GM12878 (cell line): ENCODE measurements around the gene MMP24. TPM values are rescaled to one million over a fixed set of nuclear protein-coding genes. Genes with fewer than 3 reads are reported as not detected.

ENCODE experiments used
- ATAC-seq: fragments of 200-7000 bp; cut with Tn5 transposase; 3 replicates; pipeline ENCODE4 v1.9.1; 2020; ENCODE audit warnings: mild to moderate bottlenecking, moderate library complexity
- BruUV-seq: library from RNA; stranded (reverse); fragments of 400-500 nt; replicated peaks from 2 replicates; lab custom pipeline; 2021; lab: Mats Ljungman, UMichigan
- CTCF ChIA-PET: fragments of 300-600 bp; sonication (Branson Sonifier 250); formaldehyde crosslinking; extraction: SDS; loops from one replicate; lab custom pipeline; 2021; ENCODE audit warnings: inconsistent platforms; lab: Yijun Ruan, JAX
- POLR2A ChIA-PET: fragments of 350-600 bp; formaldehyde crosslinking; extraction: SDS; loops from one replicate; lab custom pipeline; 2021; ENCODE audit warnings: inconsistent platforms; lab: Charles Lee
- RAD21 ChIA-PET: fragments of 300-600 bp; sonication (Branson Sonifier 250); formaldehyde crosslinking; loops from one replicate; lab custom pipeline; 2023; ENCODE audit warnings: antibody characterized with exemption; ENCODE audit not compliant: unreplicated experiment; lab: Charles Lee
- SMC1A ChIA-PET: fragments of 300-600 bp; sonication (Branson Sonifier 250); formaldehyde crosslinking; loops from one replicate; lab custom pipeline; 2023; ENCODE audit not compliant: unreplicated experiment, uncharacterized antibody; lab: Charles Lee
- DNase-seq: peaks from one replicate; pipeline ENCODE4 v3.0.0-alpha.2; 2011; ENCODE audit warnings: low read depth, low spot score
- FAIRE-seq: peaks from 3 replicates; lab custom pipeline; 2011; peaks lifted over from hg19 to GRCh38; lab: Jason Lieb, UNC
- H2AFZ ChIP-seq: 2 replicates; pipeline ENCODE4 v1.6.0; 2011; ENCODE audit warnings: low read depth, low read length, control low read depth; ENCODE audit not compliant: control insufficient read depth
- H3K27ac ChIP-seq: 2 replicates; pipeline ENCODE4 v1.5.1; 2011; ENCODE audit warnings: control low read depth; ENCODE audit not compliant: control insufficient read depth, insufficient read depth
- H3K27me3 ChIP-seq, 2 experiments: replicated peaks in 1 of 2; 2 replicates each; pipeline versions ENCODE4 v1.6.0 to v1.6.1; 2011; ENCODE audit warnings: low read length in 1 of 2; ENCODE audit not compliant: control insufficient read depth in 2 of 2, insufficient read depth in 2 of 2
- H3K36me3 ChIP-seq, 2 experiments: 2 replicates each; pipeline ENCODE4 v1.5.1; 2011; ENCODE audit warnings: low read length in 1 of 2; ENCODE audit not compliant: control insufficient read depth in 2 of 2, insufficient read depth in 2 of 2
- H3K4me1 ChIP-seq: 2 replicates; pipeline ENCODE4 v1.6.1; 2011; ENCODE audit warnings: mild to moderate bottlenecking, low read length, moderate library complexity, mixed read lengths; ENCODE audit not compliant: control insufficient read depth, insufficient read depth
- H3K4me2 ChIP-seq: 2 replicates; pipeline ENCODE4 v1.6.0; 2011; ENCODE audit warnings: control low read depth; ENCODE audit not compliant: control insufficient read depth, insufficient read depth
- H3K4me3 ChIP-seq: fragments of 200-600 bp; sonication (generic); 2 replicates; pipeline ENCODE4 v1.5.1; 2016
- H3K79me2 ChIP-seq: 2 replicates; pipeline ENCODE4 v1.6.0; 2011; ENCODE audit warnings: low read length; ENCODE audit not compliant: control insufficient read depth, insufficient read depth
- H3K9ac ChIP-seq: 2 replicates; pipeline ENCODE4 v1.8.0; 2011; ENCODE audit warnings: low read length, control low read depth, mixed read lengths; ENCODE audit not compliant: control insufficient read depth, insufficient read depth
- H3K9me3 ChIP-seq: replicated peaks from 3 replicates; pipeline ENCODE4 v1.5.1; 2011; ENCODE audit warnings: mild to moderate bottlenecking, low read length; ENCODE audit not compliant: control insufficient read depth, insufficient read depth
- H4K20me1 ChIP-seq: 2 replicates; pipeline ENCODE4 v1.6.0; 2011; ENCODE audit not compliant: control insufficient read depth, insufficient read depth
- IRF4 ChIP-seq: IDR thresholded peaks from 2 replicates; pipeline ENCODE4 v1.6.1; 2011; ENCODE audit warnings: low read depth, low read length
- NFXL1 ChIP-seq: fragments of 450-650 bp; IDR thresholded peaks from 2 replicates; pipeline ENCODE4 v1.6.1; 2017; ENCODE audit warnings: antibody characterized with exemption, mild to moderate bottlenecking, borderline replicate concordance
- SMARCA5 ChIP-seq: fragments of 450-650 bp; IDR thresholded peaks from 2 replicates; pipeline ENCODE4 v1.6.1; 2017; ENCODE audit warnings: mild to moderate bottlenecking
- ZNF217 ChIP-seq: fragments of 450-650 bp; IDR thresholded peaks from 2 replicates; pipeline ENCODE4 v1.6.1; 2017; ENCODE audit warnings: antibody characterized with exemption, mild to moderate bottlenecking
- WGBS: methylation state at CpG from one replicate; pipeline ENCODE4 v1.1.6; 2016; ENCODE audit warnings: low lambda C conversion rate; ENCODE audit not compliant: insufficient replicate concordance, insufficient coverage; ENCODE audit errors: missing lambda C conversion rate; 5-methylcytosine and 5-hydroxymethylcytosine counted together
- in situ Hi-C: fragments of 300-500 bp; cut with MboI; formaldehyde crosslinking; loops from 9 replicates; pipeline ENCODE4 v1.14.3; 2018; ENCODE audit warnings: mixed read lengths
- intact Hi-C: fragments of 100-400 bp; cut with micrococcal nuclease; formaldehyde crosslinking; loops from one replicate; pipeline ENCODE4 v1.14.2; 2022; ENCODE audit not compliant: unreplicated experiment
- polyA plus RNA-seq, 11 experiments: library from polyadenylated mRNA; depleted of rRNA in 4 of 11; unstranded in 6 of 11; stranded (reverse) in 5 of 11; fragments of >200 nt; fragmentation: Nextera tagmentation in 4 of 11; fragmentation: Illumina TruSeq in 1 of 11; extraction: Ambion mirVana in 4 of 11; extraction: Trizol in 1 of 11; gene quantifications; 1 replicate in 1 of 11; 2 replicates in 10 of 11; pipeline versions ENCODE4 v1.2.1 to v1.2.3, GENCODE V29; 2011 to 2016; ENCODE audit warnings: inconsistent platforms in 2 of 11, missing spikeins in 2 of 11, low read depth in 1 of 11
- total RNA-seq, 4 experiments: library from RNA; depleted of rRNA in 3 of 4; stranded (reverse); fragments of >200 nt in 3 of 4; fragmentation: Illumina TruSeq in 1 of 4; extraction: Trizol in 1 of 4; gene quantifications; 2 replicates each; pipeline versions ENCODE4 v1.2.1 to v1.2.3, GENCODE V29; 2013 to 2021
- TF ChIP-seq, protein P1 (sequence below): IDR thresholded peaks from 2 replicates; pipeline ENCODE4 v1.6.1; 2011; ENCODE audit warnings: borderline replicate concordance, low read depth, mild to moderate bottlenecking, moderate library complexity, low read length; ENCODE audit not compliant: insufficient read depth, poor library complexity, severe bottlenecking

The MMP24 gene
- total and polyA plus RNA-seq, 10 of the 15 experiments (the other 5 are each of a cell fraction or from before 2014, with no cell fraction given): 0.01 to 0.11 (median 0.04) TPM; not detected in 5

DNA sequence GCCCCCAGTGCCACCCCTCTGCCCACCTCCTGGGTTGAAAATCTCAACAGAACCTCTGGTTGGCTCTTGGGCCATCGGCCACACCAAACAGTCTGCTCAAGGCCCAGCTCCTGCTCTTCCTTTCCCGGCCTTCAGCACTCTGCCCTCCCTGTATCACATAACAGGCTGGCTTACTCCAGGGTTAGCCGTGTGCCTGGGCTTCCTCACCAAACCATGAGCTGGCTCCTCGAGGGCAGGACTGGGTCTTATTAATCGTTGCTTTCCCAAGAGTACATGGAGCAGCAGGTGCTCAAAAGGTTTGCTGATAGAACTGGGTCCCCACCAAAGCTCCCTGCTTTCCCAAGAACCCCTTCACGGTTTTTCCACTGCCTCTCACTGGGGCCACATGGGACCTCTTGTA, 78.5 kb downstream of the MMP24 start:
- Histone ChIP-seq H3K79me2 (no peaks in the 10 kb centered on the region), H3K36me3 (peaks cover 3 to 5% of the 10 kb centered on the region in 2 experiments; a peak in 2 of 4 replicates), H3K4me3 (no peak overlapping the region), H3K9me3 (no peaks in the 10 kb centered on the region), H3K4me2 (no peak overlapping the region), H3K4me1 (peaks cover 3% of the 10 kb centered on the region), H3K27ac (no peak overlapping the region), H3K27me3 (no peaks in the 10 kb centered on the region), H3K9ac (no peak overlapping the region), H2AFZ (no peak overlapping the region), H4K20me1 (no peaks in the 10 kb centered on the region)
- POLR2A ChIA-PET: no interaction called here
- CTCF ChIA-PET: interaction anchor here (1.0 to 7.3 kb wide), 16 partner anchors 9 to 185 kb away, joined by 3 to 81 read pairs (median 5); no protein-coding TSS in a partner anchor
- ATAC-seq (no peak), FAIRE-seq (no peak), DNase-seq (no peak)
- TF ChIP-seq ZNF217: no peak
- TF ChIP-seq IRF4: no peak
- TF ChIP-seq, protein P1, sequence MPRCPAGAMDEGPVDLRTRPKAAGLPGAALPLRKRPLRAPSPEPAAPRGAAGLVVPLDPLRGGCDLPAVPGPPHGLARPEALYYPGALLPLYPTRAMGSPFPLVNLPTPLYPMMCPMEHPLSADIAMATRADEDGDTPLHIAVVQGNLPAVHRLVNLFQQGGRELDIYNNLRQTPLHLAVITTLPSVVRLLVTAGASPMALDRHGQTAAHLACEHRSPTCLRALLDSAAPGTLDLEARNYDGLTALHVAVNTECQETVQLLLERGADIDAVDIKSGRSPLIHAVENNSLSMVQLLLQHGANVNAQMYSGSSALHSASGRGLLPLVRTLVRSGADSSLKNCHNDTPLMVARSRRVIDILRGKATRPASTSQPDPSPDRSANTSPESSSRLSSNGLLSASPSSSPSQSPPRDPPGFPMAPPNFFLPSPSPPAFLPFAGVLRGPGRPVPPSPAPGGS: no peak
- TF ChIP-seq NFXL1: no peak
- no peak for TF ChIP-seq SMARCA5
- BruUV-seq: no TSS peak
- in situ Hi-C loops: loop anchor here (5.0 kb wide), 1 partner anchor 142 kb away; no protein-coding TSS in a partner anchor
- SMC1A ChIA-PET: interaction anchor here (1.3 to 2.7 kb wide), 2 partner anchors 24 to 143 kb away, joined by 7 to 9 read pairs; no protein-coding TSS in a partner anchor
- 94% methylated on average over 6 of the region's 6 CpGs for WGBS
- intact Hi-C loops: loop anchor here (1.0 kb wide), 2 partner anchors 24 to 142 kb away; no protein-coding TSS in a partner anchor
- RAD21 ChIA-PET: interaction anchor here (1.2 to 2.2 kb wide), 3 partner anchors 25 to 160 kb away, joined by 5 to 8 read pairs (median 6); no protein-coding TSS in a partner anchor
